ENCODE data around the gene KNDC1.

KNDC1 gene

DNA sequence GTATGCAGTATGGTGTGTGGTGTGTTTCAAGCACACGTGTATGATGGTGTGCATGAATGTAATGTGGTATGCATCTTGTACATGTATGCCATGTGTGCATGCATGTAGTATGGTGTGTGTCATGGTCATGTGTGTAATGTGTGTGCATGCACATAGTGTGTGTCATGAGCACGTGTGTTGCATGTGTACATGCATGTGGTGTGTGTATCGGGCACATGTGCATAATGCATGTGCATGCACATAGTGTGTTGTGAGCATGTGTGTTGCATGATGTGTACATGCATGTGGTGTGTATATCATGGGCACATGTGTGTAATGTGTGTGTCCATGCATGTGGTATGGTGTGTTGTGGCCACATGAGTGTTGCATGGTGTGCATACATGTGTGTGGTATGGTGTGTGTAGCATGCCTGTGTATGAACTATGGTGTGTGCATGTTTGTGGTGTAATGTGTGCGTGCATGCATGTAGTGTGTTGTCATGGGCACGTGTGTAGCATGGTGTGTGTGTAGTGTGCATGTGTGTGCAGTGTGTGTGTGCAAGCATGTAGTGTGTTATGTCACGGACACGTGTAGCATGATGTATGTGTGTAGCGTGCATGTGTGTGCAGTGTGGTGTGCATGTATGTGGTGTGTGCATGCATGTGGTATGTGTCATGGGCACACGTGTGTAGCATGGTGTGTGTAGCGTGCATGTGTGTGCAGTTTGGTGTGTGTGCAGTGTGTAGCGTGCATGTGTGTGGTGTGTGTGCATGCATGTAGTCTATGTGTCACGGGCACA is 17.6 kb downstream of the KNDC1 start:
- DNase-seq (ENCODE audit: low read depth): no peak

DNA sequence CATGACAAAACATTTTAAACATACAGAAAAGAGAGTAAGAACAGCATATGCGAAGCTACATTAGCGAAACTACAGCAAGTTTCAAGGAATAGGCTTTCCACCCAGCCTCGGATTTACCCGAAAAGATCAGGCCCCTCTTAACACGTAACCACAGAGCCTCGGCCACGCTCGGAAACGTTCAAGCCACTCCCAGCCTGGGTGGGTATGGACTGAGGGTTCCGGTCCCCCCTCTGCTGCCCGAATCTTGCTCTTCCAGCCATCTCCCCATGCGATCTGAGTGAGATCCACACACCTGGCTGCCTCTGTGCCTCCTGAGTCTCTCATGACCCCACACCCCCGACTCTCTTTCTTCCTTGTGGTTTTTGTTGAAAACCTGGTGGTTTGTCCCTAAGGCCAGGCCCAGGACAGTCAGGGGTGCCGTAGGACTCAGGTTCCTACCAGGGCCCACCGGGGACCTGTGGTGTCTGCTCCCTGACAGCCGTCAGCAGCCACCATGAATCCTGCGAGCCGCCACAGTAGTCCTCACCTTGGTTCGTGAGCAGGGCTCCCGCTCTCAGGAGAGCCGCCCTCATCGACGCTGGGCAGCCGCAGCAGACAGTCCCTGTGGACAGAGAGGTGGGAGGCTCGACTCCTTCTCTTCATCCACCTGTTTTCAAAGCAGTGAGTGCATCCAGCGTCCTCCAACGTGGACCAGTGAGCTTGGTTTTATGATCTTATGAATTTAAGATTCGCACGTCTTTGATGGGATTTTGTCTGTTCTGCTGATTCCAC is 18.5 kb downstream of the KNDC1 start:
- DNase-seq (ENCODE audit: low read depth): no peak

DNA sequence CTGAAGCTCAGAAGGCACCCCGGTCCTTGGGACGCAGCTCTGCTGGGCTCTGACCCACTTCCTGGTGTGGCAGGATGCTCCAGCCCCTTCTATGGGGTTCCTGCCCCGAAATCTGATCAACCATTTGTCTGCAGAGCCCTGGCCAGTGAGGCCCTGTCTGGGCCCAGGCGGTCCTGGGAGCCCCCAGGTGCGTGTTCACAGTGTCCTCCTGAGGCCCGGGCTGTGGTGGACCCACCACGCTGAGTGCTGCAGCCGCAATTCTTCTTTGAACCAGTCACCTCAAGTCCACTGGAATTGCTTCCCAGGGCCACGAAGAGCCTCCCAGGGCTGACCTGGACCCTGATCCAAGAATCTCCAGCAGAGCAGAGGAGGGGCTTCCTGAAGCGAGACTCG is 19.1 kb downstream of the KNDC1 start:
- DNase-seq (ENCODE audit: low read depth): no peak

DNA sequence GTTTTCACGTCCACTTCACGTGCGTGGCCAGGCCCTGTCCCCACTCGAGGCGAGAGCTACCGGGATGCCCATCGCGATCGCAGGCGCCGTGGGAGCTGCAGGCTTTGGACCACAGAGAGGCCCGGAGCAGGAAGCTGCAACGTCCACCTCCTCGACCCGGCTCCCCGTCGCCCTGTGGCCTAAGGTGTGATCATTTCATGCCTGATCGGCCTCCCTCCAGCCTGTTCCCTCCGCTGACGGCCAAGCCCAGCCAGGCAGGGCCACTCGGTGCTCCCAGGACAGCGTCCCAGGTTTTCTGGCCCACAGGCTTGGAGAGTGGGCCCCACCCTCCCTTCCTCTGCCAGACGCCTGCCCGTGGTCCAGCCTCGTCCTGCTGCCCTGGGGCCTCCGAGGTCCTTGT is 19.6 kb downstream of the KNDC1 start:
- DNase-seq (ENCODE audit: low read depth): no peak

DNA sequence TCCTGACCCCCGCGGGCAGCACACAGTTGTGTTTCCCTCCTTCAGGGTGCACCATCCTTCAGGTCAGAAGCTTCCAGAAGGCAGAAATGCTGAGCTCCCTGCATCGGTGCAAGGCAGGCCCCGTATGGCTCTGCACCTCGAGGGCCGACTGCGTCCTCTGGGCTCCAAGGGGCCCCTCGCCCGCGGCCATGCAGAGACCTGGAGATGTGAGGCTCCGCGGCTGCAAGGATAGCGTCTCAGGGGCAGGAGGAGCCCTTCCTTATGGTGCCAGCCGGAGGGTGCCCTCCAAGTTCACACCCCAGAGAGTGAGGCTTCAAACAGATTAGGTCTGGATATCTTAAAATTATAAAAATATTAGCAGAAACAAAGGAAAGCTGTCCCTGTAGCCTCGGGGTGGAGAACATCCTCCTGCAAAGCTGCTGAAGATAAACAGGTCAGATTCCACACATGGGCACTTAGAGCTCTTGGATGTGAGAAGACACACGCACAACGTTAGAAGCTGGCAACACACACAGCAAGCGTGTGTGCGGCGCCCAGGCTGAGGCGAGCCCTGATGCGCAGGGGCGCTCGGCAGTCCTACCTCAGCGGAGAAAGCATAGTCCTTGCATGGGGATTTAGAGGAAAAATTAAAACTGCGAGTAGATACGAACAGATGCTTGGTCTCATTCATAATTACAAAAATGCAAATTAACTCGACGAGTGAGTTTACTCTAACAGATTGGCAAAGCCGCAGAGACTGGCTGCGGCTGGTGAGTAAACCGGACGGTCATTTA is 20.4 kb downstream of the KNDC1 start:
- no peak for DNase-seq (ENCODE audit: low read depth)

DNA sequence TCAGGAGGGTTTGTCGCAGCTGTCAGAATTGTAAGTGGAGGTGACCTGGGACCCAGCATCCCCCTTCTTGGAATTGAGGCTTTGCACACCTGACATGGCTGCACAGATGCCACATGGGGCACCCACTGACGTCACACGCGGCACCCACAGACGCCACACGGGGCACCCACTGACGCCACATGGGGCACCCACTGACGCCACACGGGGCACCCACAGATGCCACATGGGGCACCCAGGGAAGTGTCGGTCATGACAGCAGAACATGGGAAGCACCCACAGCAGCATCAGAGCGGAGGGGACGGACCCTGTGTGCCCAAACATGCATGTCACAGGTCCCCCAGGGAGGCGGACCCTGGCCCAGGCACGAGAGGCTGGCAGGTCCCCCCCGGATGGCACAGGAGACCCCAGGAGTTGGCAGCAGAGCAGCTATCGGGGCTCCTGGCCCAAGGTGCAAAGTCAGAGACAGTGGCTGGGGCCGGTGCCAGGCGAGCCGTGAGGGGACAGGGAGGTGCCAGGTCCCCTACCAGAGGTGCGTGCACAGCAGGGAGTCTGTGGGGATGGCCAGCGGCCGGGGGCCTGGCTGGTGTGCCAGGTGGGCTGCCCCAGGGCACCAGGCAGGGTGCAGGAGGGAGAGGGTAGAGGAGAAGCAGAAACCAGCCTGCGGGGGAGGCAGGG is 21.1 kb downstream of the KNDC1 start:
- DNase-seq (ENCODE audit: low read depth): no peak

DNA sequence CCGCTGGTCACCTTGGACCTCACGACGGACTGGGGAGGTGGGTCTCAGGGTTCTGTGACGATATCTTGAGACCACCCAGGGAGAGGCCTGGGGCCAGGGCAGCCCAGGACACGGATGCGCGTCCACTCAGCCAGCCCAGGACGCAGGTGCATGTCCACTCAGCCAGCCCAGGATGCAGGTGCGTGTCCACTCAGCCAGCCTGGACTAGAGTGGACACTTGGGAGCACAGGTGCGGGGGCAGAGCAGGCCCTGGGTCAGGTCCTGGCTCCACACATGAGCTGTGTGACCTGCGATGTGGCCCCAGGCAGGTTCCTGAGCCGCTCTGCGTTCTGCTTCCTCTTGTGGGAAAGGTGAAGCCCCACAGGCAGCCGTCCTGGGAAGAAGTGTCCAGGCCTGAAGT is 22.2 kb downstream of the KNDC1 start:
- no peak for DNase-seq (ENCODE audit: low read depth)

DNA sequence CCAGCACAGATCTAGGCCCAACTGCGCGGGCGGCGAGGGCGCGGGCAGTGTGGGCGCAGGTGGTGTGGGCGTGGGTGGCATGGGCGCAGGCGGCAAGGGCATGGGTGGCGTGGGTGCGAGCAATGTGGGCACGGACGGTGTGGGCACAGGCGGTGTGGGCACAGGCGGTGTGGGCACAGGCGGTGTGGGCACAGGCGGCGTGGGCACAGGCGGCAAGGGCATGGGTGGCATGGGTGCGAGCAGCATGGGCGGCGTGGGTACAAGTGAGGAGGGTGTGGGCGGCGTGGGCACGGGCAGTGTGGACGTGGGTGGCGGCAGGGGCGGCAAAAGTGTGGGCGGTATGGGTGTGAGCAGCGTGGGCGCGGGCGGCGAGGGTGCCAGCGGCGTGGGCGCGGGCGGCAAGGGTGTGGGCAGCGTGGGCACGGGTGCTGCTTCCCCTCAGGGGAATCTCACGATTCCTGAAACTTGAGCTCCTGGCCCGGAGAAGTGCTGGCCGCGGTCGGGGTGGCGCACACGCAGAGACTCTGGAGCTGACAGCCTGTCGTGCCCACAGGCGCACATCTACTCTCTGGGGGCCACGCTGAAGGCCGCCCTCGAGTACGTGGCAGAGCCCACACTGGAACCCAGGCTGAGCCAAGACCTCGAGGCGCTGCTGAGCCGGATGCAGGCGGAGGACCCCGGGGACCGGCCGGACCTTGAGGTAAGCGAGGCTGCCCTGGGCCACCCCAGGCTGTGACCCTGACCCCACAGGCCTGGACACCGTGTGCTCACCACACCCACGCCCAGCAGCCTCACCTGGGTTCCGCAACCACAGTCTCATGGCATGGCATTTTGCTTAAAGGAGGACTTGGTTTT is 23.0 kb downstream of the KNDC1 start:
- DNase-seq (ENCODE audit: low read depth): no peak

DNA sequence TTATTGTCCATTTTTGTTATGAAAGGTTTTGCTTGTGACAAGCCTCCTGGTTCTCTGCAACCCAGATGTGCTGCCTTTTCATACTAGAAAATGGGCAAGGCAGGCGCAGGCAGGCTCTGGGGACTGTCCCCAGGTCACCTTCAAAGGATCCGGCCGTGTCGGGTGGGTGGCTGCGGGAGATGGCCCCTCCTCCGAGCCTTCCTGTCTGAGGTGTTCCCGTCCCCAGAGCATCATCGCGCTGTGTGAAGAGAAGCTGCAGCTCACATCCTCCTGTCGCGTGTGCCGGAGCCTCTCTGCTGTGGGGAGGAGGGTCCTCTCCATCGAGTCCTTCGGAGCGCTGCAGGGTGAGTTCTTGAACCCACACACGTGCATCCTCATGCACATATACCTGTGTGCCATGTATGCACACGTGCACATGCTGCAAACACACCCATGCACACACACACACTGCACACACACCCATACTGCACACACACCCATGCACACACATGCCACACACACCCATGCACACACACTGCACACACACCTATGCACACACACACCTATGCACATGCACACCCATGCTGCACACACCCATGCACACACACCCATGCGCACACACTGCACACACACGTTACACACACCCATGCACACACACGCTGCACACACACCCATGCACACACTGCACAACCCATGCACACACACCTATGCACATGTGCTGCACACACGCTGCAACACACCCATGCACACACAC is 23.8 kb downstream of the KNDC1 start:
- DNase-seq (ENCODE audit: low read depth): no peak

DNA sequence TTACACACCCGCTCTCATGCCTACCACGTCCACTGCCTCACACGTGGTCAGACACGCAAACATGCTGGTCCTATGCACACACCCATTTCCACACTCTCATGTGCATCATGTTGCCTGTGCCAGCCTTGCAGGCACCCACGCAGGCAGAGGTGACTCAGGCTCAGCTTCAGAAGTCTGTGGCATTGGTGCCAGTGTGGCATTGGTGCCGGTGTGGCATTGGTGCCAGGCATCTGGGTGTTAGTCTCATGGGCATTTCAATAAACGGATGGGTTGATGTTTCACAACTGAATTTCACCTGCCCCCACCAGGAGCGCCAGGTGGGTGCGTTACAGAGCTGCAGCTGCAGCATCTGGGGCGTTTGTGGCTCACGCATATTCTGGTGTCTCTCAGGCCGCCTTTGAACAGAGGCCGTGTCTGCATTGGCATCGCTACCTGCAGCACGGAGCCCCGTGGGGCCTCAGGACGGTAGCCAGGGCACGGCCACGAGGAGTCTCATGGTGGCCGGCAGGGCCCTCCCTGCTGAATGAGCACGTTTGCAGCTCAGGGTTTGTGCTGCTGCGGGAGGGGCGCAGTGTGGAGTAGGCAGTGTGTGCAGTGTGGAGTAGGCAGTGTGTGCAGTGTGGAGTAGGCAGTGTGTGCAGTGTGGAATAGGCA is 24.7 kb downstream of the KNDC1 start:
- DNase-seq (ENCODE audit: low read depth): no peak

DNA sequence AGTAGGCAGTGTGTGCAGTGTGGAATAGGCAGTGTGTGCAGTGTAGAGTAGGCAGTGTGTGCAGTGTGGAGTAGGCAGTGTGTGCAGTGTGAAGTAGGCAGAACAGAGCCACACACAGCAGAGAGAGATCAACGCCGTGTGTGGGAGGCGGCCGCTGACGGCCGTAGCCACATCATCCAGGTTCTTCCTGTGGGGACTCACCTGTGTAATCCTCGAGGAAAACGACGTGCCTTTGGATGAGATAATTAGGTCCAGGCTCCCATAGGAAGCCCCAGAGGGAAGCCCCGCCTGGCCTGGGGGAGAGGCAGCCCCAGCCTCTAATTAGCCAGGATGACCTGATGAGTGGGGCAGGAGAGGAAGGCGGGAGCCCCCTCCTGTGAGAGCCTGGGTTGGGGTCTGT is 25.4 kb downstream of the KNDC1 start:
- DNase-seq (ENCODE audit: low read depth): no peak

DNA sequence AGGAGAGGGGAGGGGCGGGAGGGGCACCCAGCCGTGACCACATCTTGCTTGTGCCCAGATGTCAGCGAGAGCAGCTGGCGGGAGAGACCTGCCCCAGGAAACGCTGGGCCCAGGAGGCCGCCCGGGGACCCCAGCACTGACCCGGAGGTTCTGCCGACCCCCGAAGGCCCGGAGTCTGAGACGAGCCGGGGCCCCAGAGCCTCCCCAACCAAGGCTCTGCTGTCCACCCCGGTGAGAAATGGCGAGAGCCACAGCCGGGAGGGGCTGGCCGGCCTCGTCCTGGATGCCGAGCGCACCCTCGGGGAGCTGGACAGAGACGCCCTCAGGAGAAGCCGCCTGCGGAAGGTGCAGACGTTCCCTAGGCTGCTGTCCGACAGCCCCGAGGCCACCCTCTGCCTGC is 25.9 kb downstream of the KNDC1 start:
- DNase-seq (ENCODE audit: low read depth): no peak

DNA sequence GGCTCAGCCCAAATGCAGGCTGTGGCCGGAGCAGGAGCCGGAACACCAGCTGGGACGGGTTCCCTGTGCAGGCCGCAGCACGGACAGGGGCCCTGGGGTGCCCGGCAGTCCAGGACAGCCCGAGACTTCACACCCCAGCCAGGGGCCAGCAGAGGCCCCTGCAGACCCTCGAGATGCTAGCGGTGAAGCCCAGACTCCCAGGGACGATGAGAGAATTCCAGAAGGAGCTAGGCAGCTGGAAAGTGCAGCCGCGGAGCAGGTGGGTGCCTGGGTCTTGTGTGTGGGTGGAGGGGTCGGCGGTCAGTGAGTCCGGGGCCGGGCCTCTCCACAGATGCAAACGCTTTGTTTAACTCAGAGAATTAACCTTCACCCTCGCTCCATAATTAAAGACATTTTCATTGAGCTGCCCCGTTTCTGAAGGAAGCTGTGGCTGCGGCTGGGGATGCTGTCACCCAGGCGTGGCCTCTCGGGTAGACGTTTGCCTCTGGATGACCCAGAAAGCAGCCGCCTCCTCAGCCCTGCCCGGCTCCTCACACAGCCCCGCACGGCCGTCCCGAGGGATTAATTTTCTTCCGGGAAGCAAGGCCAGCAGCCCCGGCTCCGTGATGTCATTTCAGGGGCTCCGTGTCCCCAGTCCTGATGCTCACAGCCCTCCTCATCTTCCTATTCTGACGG is 26.5 kb downstream of the KNDC1 start:
- no peak for DNase-seq (ENCODE audit: low read depth)

DNA sequence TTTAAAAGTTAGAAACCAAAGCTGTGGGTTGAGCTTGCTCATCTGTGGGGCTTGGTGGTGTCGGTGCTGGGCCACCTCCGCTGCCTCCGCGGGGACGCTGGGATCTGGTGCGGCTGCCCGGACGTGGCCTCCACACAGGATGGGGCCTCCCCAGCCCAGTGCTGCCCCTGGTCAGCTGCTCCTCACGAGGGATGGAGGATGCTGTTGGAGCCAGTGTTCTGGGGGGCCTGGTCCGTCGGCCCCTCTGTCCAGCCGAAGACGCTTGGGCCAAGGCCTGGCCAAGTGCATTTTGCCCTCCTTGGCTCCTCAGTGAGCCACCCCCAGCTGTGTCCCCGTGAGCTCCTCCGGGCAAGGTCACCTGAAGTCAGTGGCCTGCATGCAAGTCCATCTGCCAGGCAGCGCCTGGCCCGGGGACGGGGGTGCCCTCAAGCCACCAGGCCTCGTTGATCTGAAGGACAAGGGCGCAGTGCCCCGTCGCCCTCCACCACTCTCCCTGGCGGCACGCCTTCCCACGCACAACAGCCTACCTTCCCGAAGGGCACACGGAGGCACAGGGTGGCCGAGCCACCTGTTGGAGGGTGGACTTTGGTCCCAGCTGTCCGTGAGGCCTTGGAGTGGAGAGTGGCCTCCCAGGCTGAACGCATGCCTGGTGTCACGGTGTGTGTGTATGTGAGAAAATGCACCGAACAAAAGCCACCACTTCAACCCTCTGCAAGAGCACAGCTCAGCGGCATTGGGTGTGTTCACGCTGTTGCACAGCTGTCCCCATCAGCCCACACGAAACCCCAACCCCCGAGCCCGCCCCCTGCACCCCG is 27.3 kb downstream of the KNDC1 start:
- no peak for DNase-seq (ENCODE audit: low read depth)

DNA sequence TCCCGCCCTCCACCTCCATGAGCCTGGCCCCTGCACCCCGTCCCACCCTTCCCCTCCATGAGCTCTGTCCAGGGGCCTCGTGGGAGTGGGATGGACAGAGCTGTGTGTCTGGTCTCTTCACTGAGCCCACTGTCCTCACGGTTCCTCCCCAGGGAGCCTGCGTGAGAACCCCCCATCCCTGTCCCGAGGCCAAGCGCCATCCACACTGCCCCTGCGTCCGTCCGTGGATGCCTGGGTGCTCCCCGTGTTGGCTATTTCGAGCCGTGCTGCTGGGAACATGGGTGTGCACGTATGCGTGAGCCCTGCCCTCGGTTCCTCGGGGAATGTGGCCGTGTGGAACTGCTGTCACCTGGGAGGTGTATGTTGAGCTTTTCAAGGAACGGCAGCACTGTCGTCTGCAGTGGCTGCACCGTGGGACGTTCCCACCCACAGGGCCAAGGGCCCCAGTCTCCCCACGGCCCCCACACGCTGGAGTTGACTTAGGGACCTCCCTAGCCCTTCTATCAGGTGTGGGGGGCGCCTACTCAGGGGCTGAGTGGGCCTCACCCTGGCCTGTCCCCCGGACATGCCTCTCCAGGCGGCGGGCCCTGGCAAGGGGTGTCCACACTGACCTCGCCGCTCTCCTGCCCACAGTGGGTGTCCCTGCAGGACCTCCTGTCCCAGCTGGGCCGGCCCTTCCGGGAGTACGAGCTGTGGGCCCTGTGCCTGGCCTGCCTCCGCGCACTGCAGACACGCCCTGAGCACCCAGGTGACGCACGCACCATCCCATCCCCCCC is 28.1 kb downstream of the KNDC1 start:
- DNase-seq (ENCODE audit: low read depth): no peak

DNA sequence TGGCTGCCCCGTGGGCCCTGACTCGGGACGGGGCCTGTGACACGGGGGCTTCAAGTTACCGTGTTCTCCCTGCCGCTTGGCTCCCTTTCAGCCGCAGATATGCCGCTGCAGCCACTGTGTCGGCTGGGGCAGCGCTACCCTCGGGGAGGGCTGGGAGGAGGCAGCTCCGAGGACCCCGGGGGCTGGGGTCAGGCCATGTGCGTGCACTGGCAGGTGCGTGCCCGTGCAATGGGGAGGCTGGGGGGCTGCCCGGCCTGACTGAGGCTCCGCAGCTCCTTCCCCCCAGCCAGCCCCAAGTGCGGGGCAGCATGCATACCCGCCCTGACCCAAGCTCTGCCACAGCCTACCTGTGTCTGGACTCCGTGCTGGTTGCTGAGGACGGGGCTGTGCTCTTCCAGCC is 29.2 kb downstream of the KNDC1 start:
- no peak for DNase-seq (ENCODE audit: low read depth)

DNA sequence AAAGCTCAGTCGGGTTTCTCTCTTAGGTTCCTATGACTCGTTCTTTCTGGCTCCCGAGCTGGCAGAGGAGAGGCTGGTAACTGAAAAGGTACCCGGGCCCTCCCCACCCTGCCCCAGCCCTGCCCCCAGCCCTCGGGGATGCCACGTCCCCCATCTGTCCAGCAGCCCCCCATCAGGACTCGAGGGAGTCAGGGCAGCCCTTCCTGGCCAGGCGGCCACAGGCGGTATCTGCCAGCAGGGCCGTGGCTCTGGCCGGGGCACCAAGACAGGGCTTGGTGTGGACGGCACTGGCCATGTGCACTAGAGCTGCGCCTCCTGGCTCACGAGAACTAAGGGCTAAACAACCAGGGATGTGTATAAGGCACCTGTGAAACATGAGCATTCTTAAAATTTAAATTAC is 29.7 kb downstream of the KNDC1 start:
- no peak for DNase-seq (ENCODE audit: low read depth)

DNA sequence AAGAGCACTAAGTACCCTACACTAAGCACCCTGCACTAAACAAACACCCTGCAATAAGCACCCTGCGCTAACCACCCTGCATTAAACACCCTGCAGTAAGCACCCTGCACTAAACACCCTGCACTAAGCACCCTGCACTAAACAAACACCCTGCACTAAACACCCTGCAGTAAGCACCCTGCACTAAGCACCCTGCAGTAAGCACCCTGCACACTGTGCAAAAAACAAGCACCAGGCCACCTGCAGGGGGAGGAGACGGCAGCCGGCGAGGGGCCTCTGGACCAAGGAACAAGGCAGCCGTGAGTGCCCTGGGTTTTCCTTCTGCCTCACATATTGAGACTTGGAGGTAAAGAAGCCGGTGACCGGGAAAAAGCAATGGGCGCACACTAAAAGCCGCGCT is 30.2 kb downstream of the KNDC1 start:
- DNase-seq (ENCODE audit: low read depth): no peak
